Brain microvascular endothelial cell (primary cell): ENCODE results near the gene CRTAP.
"Not testable (repeated sequence)": the region's sequence is repeated elsewhere in the genome, so short reads cannot be mapped to it uniquely, and the experiment has no call there.

Experiments
- DNase-seq: peaks from one replicate; pipeline ENCODE4 v3.0.0-alpha.2; 2020
- H3K27ac ChIP-seq: fragments of 250-450 bp; sonication (Bioruptor Pico); 2 replicates; pipeline ENCODE4 v1.5.1; 2020; ENCODE audit warnings: mild to moderate bottlenecking, moderate library complexity
- H3K27me3 ChIP-seq: fragments of 250-450 bp; sonication (Bioruptor Pico); replicated peaks from 2 replicates; pipeline ENCODE4 v1.5.1; 2020; ENCODE audit warnings: mild to moderate bottlenecking
- H3K36me3 ChIP-seq: fragments of 250-450 bp; sonication (Bioruptor Pico); replicated peaks from 2 replicates; pipeline ENCODE4 v1.5.1; 2020; ENCODE audit warnings: mild to moderate bottlenecking
- H3K4me3 ChIP-seq: 2 replicates; pipeline ENCODE4 v1.5.1; 2011; ENCODE audit warnings: low read depth, mild to moderate bottlenecking, control low read depth, low read length, moderate library complexity
- in situ Hi-C: cut with HindIII; loops from 2 replicates; pipeline ENCODE4 v1.10.0; 2017; ENCODE audit warnings: low sequenced_read_pairs, low pct_ligation_motif_present
- TF ChIP-seq, protein P1 (sequence below): IDR thresholded peaks from 2 replicates; pipeline ENCODE4 v1.5.1; 2011; ENCODE audit warnings: low read depth, mild to moderate bottlenecking, moderate library complexity, low read length, control low read depth, inconsistent platforms; ENCODE audit errors: missing control alignments

The CRTAP gene

GRCh38 chr3:33113772-33114621 is at the start of gene CRTAP:
CRTAP (plus strand) TSS chr3:33114014; CDS start chr3:33114078, 64 bp downstream.
- DNase-seq: peak; percentile 94
- Histone ChIP-seq H3K4me3 (peak within 1 kb of the TSS; percentile 71), H3K36me3 (no peaks in the 10 kb centered on the region), H3K27me3 (no peaks in the 10 kb centered on the region), H3K27ac (peak within 1 kb of the TSS; percentile 68)
- in situ Hi-C loops: no loop called here
- TF ChIP-seq, protein P1, sequence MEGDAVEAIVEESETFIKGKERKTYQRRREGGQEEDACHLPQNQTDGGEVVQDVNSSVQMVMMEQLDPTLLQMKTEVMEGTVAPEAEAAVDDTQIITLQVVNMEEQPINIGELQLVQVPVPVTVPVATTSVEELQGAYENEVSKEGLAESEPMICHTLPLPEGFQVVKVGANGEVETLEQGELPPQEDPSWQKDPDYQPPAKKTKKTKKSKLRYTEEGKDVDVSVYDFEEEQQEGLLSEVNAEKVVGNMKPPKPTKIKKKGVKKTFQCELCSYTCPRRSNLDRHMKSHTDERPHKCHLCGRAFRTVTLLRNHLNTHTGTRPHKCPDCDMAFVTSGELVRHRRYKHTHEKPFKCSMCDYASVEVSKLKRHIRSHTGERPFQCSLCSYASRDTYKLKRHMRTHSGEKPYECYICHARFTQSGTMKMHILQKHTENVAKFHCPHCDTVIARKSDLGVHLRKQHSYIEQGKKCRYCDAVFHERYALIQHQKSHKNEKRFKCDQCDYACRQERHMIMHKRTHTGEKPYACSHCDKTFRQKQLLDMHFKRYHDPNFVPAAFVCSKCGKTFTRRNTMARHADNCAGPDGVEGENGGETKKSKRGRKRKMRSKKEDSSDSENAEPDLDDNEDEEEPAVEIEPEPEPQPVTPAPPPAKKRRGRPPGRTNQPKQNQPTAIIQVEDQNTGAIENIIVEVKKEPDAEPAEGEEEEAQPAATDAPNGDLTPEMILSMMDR: no peak

GRCh38 chr3:33064929-33065328 is 48.9 kb upstream of the CRTAP start:
- TF ChIP-seq, protein P1: no peak
- no peaks in the 10 kb centered on the region for H3K27me3 ChIP-seq
- in situ Hi-C loops: no loop called here
- H3K4me3 ChIP-seq: no peak overlapping the region
- DNase-seq: no peak
- H3K27ac ChIP-seq: no peak overlapping the region
- H3K36me3 ChIP-seq: peaks cover 17% of the 10 kb centered on the region

- no peak overlapping the region for H3K4me3 ChIP-seq
- H3K36me3 ChIP-seq: peaks cover 14% of the 10 kb centered on the region
- in situ Hi-C loops: no loop called here
- TF ChIP-seq, protein P1: no peak
- no peaks in the 10 kb centered on the region for H3K27me3 ChIP-seq
- peak; percentile 15 for DNase-seq
- H3K27ac ChIP-seq: no peak overlapping the region
These were observed 46.3 kb upstream of the CRTAP start for GRCh38 chr3:33067484-33067883.

- H3K27ac ChIP-seq, DNase-seq, H3K4me3 ChIP-seq, in situ Hi-C loops, H3K27me3 ChIP-seq: not testable (repeated sequence)
- H3K36me3 ChIP-seq: peaks cover 13% of the 10 kb centered on the region
These were observed 44.0 kb upstream of the CRTAP start for GRCh38 chr3:33069862-33070261.

DNA sequence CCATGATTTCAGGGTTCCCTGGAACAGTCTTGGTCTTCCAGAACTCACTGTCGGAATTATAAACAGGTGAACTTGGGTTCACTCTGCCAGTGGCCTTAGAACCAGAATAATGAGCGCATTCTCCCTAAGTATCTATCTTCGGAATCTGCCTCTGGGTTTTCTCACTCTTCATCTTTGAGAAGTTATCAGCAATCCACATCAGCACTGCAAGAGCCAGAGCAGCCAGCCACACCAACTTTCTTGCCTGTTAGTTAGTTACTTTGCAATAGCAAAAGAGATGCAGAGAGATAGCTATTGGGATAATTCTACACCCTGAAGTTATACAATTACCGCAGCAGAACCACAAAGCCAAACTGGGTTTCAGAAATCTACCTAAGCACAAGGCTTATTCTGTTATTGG is 42.6 kb upstream of the CRTAP start:
- Histone ChIP-seq H3K4me3 (no peak overlapping the region), H3K27me3 (no peaks in the 10 kb centered on the region), H3K27ac (no peak overlapping the region), H3K36me3 (peaks cover 9% of the 10 kb centered on the region)
- no peak for DNase-seq
- TF ChIP-seq, protein P1: no peak
- in situ Hi-C loops: no loop called here

GRCh38 chr3:33071946-33072345 is 41.9 kb upstream of the CRTAP start:
- in situ Hi-C loops: no loop called here
- TF ChIP-seq, protein P1: no peak
- Histone ChIP-seq H3K36me3 (peaks cover 11% of the 10 kb centered on the region), H3K27me3 (no peaks in the 10 kb centered on the region), H3K27ac (no peak overlapping the region), H3K4me3 (no peak overlapping the region)
- DNase-seq: no peak
